Measurements from ENCODE around the gene EPB41L1. TPM values are rescaled to one million over a fixed set of nuclear protein-coding genes. Genes with fewer than 3 reads are reported as not detected.

The EPB41L1 gene
- polyA plus RNA-seq, 1 donor (not counting 4 experiments of a cell fraction or from before 2014, with no cell fraction given), result 1.2 TPM

DNA sequence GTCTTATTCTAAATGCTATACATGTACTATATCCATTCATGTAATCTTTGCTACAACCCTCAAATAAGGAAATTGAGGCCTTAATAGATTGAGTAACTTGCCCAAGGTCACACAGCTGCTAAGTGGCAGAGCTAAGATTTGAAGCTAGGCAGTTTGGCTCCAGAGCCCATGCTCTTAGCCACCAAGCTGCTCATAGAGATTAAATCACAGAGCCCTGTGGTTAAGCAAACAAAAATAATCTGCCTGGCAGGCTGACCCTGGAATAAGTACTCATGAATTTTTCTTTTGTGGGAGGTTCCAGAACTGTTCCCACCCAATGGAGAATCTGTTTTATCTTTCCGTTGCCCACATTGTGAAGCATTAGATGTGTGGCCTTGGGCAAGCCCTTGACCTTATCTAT, 89.2 kb downstream of the EPB41L1 start:
- Histone ChIP-seq H3K79me2 (ENCODE audit: control insufficient read depth, insufficient read depth, low read length) (peaks cover 42% of the 10 kb centered on the region), H3K9ac (ENCODE audit: control insufficient read depth, extremely low read depth, insufficient read depth, low read length) (no peak overlapping the region), H3K4me2 (ENCODE audit: control insufficient read depth, extremely low read depth, insufficient read depth, low read depth, low read length) (no peak overlapping the region), H3K9me3 (ENCODE audit: control insufficient read depth, low read depth, low read length) (no peaks in the 10 kb centered on the region), H3K36me3 (ENCODE audit: control insufficient read depth in 2 of 2, extremely low read depth in 1 of 2, insufficient read depth in 2 of 2, low read length in 2 of 2) (peaks cover 27 to 32% of the 10 kb centered on the region in 2 experiments), H4K20me1 (ENCODE audit: control insufficient read depth, extremely low read depth, insufficient read depth, low read length) (peaks cover 2% of the 10 kb centered on the region), H3K4me3 (ENCODE audit: control insufficient read depth in 2 of 3, extremely low read depth in 1 of 3, insufficient read depth in 2 of 3, low read depth in 1 of 3, low read length in 3 of 3) (no peak overlapping the region), H3K27ac (ENCODE audit: control insufficient read depth, insufficient read depth, low read length) (no peak overlapping the region), H3K9me1 (ENCODE audit: control insufficient read depth, extremely low read depth, insufficient read depth, low read length) (no peaks in the 10 kb centered on the region), H2AFZ (ENCODE audit: control insufficient read depth, low read length) (no peak overlapping the region), H3K4me1 (ENCODE audit: control insufficient read depth, extremely low read depth, insufficient read depth, low read length) (no peaks in the 10 kb centered on the region), H3K27me3 (ENCODE audit: control insufficient read depth, extremely low read depth, insufficient read depth, low read length) (no peaks in the 10 kb centered on the region)
- DNase-seq (ENCODE audit: low read depth, low spot score) (no peak), FAIRE-seq (no peak)
- no peak for TF ChIP-seq EZH2 (IDR thresholded peaks at IDR 0.05; ENCODE audit: low read length)
- no peak for TF ChIP-seq CTCF (optimal IDR thresholded peaks at IDR 0.05 in 1 of 3, IDR thresholded peaks at IDR 0.05 in 1 of 3, conservative IDR thresholded peaks at IDR 0.05 in 1 of 3; ENCODE audit: extremely low read depth in 1 of 3, insufficient read depth in 2 of 3, low read length in 3 of 3)
- dilution Hi-C loops (cut with MboI; ENCODE audit: extremely low pct_ligation_motif_present, low sequenced_read_pairs), result no loop called here

GRCh38 chr20:36246401-36246800, 91.9 kb downstream of the EPB41L1 start:
- H3K4me1 ChIP-seq (ENCODE audit: control insufficient read depth, extremely low read depth, insufficient read depth, low read length), result peaks cover 7% of the 10 kb centered on the region
- no peaks in the 10 kb centered on the region for H3K27me3 ChIP-seq (ENCODE audit: control insufficient read depth, extremely low read depth, insufficient read depth, low read length)
- H3K79me2 ChIP-seq (ENCODE audit: control insufficient read depth, insufficient read depth, low read length), result peaks cover 26% of the 10 kb centered on the region
- no peak overlapping the region for H2AFZ ChIP-seq (ENCODE audit: control insufficient read depth, low read length)
- no peak overlapping the region for H3K27ac ChIP-seq (ENCODE audit: control insufficient read depth, insufficient read depth, low read length)
- no peak overlapping the region for H3K9ac ChIP-seq (ENCODE audit: control insufficient read depth, extremely low read depth, insufficient read depth, low read length)
- TF ChIP-seq EZH2 (IDR thresholded peaks at IDR 0.05; ENCODE audit: low read length) (no peak), CTCF (optimal IDR thresholded peaks at IDR 0.05 in 1 of 3, IDR thresholded peaks at IDR 0.05 in 1 of 3, conservative IDR thresholded peaks at IDR 0.05 in 1 of 3; ENCODE audit: extremely low read depth in 1 of 3, insufficient read depth in 2 of 3, low read length in 3 of 3) (no peak)
- peaks cover 22 to 26% of the 10 kb centered on the region in 2 experiments for H3K36me3 ChIP-seq (ENCODE audit: control insufficient read depth in 2 of 2, extremely low read depth in 1 of 2, insufficient read depth in 2 of 2, low read length in 2 of 2)
- DNase-seq (ENCODE audit: low read depth, low spot score), result no peak
- H3K9me3 ChIP-seq (ENCODE audit: control insufficient read depth, low read depth, low read length), result no peaks in the 10 kb centered on the region
- H4K20me1 ChIP-seq (ENCODE audit: control insufficient read depth, extremely low read depth, insufficient read depth, low read length), result peaks cover 2% of the 10 kb centered on the region
- H3K4me3 ChIP-seq (ENCODE audit: control insufficient read depth in 2 of 3, extremely low read depth in 1 of 3, insufficient read depth in 2 of 3, low read depth in 1 of 3, low read length in 3 of 3), result no peak overlapping the region
- FAIRE-seq, result no peak
- no peak overlapping the region for H3K4me2 ChIP-seq (ENCODE audit: control insufficient read depth, extremely low read depth, insufficient read depth, low read depth, low read length)
- H3K9me1 ChIP-seq (ENCODE audit: control insufficient read depth, extremely low read depth, insufficient read depth, low read length), result no peaks in the 10 kb centered on the region
- dilution Hi-C loops (cut with MboI; ENCODE audit: extremely low pct_ligation_motif_present, low sequenced_read_pairs), result no loop called here
